ENCODE measurements around the gene SMAD9. TPM values are rescaled to one million over a fixed set of nuclear protein-coding genes. Genes with fewer than 3 reads are reported as not detected.

SMAD9 gene
- total and polyA plus RNA-seq, 2 of the 8 experiments (the other 6 are each of a cell fraction or from before 2014, with no cell fraction given), result 0.45 to 1.0 TPM

DNA sequence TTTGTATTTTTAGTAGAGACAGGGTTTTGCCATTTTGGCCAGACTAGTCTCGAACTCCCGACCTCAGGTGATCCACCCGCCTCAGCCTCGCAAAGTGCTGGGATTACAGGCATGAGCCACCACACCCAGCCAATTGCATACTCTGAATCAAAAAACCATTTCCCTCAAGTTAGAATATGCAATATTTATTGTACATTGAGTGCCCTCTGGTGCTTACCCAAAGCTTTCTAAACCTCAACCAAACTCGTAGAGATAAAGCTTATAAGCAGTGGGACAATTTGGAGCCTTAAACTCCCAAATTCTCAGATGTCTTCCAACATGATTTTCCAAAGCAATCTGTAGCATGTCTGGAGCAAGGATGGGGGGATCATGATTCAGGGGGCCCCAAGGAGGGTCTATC lies 78.6 kb downstream of the SMAD9 start:
- H3K18ac ChIP-seq (ENCODE audit: extremely low read depth, low read length), result no peak overlapping the region
- no peak overlapping the region for H2BK5ac ChIP-seq (ENCODE audit: low read depth, low read length)
- H3K79me1 ChIP-seq (ENCODE audit: low read depth, low read length), result no peaks in the 10 kb centered on the region
- H3K4me1 ChIP-seq (replicated peaks in 1 of 4; ENCODE audit: control insufficient read depth in 3 of 4, insufficient read depth in 4 of 4, low read length in 3 of 4), result peaks cover 0 to 6% (median 1%) of the 10 kb centered on the region in 4 experiments; a peak in 1 of 7 replicates
- H3K36me3 ChIP-seq (ENCODE audit: control insufficient read depth in 2 of 4, insufficient read depth in 4 of 4, low read length in 3 of 4), result no peaks in the 10 kb centered on the region
- CTCF ChIA-PET (ENCODE audit: partially characterized antibody), result interaction anchor here (0.9 to 2.9 kb wide), 15 partner anchors 9 to 494 kb away, joined by 3 to 16 read pairs (median 4); partner anchors contain the start of gene RFXAP
- no peak overlapping the region for H4K91ac ChIP-seq (replicated peaks; ENCODE audit: insufficient read length, low read length)
- H3K79me2 ChIP-seq (ENCODE audit: control insufficient read depth in 1 of 2, insufficient read depth in 2 of 2, low read length in 2 of 2), result no peaks in the 10 kb centered on the region
- no peak for DNase-seq (ENCODE audit: low read depth in 1 of 2, low spot score in 2 of 2)
- no peaks in the 10 kb centered on the region for H3K27me3 ChIP-seq (replicated peaks in 1 of 4; ENCODE audit: control insufficient read depth in 3 of 4, extremely low read depth in 1 of 4, insufficient read depth in 3 of 4, low read length in 3 of 4)
- no peak overlapping the region for H3K27ac ChIP-seq (ENCODE audit: low read depth, low read length)
- no peak overlapping the region for H3K9ac ChIP-seq (replicated peaks in 1 of 4; ENCODE audit: extremely low read depth in 1 of 4, low read depth in 3 of 4, low read length in 3 of 4)
- no peak overlapping the region for H2BK15ac ChIP-seq (ENCODE audit: low read length)
- H2BK12ac ChIP-seq (ENCODE audit: low read depth, low read length), result no peak overlapping the region
- H2BK20ac ChIP-seq (ENCODE audit: low read length), result no peak overlapping the region
- H4K20me1 ChIP-seq (replicated peaks in 1 of 2; ENCODE audit: control insufficient read depth in 1 of 2, insufficient read depth in 2 of 2, low read length in 2 of 2), result no peaks in the 10 kb centered on the region
- POLR2A ChIA-PET (ENCODE audit: partially characterized antibody), result no interaction called here
- H4K5ac ChIP-seq (ENCODE audit: insufficient read length, low read depth, low read length), result no peak overlapping the region
- no peak overlapping the region for H3K4ac ChIP-seq (replicated peaks; ENCODE audit: insufficient read length, low read depth, low read length)
- 94% methylated on average over 5 of the region's 5 CpGs; no CpG with 5 or more reads in 1 of the 2 experiments for WGBS, 2 experiments (ENCODE audit: extremely low coverage in 1 of 2, insufficient coverage in 1 of 2, insufficient read length in 1 of 2, insufficient replicate concordance in 2 of 2, low coverage in 1 of 2, low lambda C conversion rate in 2 of 2, missing lambda C conversion rate in 1 of 2)
- H3K9me3 ChIP-seq (ENCODE audit: insufficient read depth in 2 of 2, low read depth in 1 of 2, low read length in 1 of 2), result no peaks in the 10 kb centered on the region
- H2AK5ac ChIP-seq (ENCODE audit: low read depth, low read length), result no peak overlapping the region
- no peak overlapping the region for H2AFZ ChIP-seq (ENCODE audit: low read length)
- no peaks in the 10 kb centered on the region for H3K23me2 ChIP-seq (ENCODE audit: low read depth, low read length)
- H3K14ac ChIP-seq (ENCODE audit: insufficient read length), result no peak overlapping the region
- H3K23ac ChIP-seq (ENCODE audit: insufficient read length), result no peak overlapping the region
- no peak overlapping the region for H3K4me2 ChIP-seq (ENCODE audit: insufficient read depth in 1 of 2, low read depth in 2 of 2, low read length in 2 of 2)
- H4K8ac ChIP-seq (ENCODE audit: extremely low read depth, insufficient read depth, low read length), result no peak overlapping the region
- H2BK120ac ChIP-seq (replicated peaks; ENCODE audit: low read depth, low read length), result no peak overlapping the region
- no peak for FAIRE-seq
- no peak overlapping the region for H3K56ac ChIP-seq (replicated peaks; ENCODE audit: insufficient read length, low read depth, low read length)
- H3K4me3 ChIP-seq (ENCODE audit: extremely low read depth in 1 of 4, insufficient read depth in 2 of 4, low read depth in 3 of 4, low read length in 4 of 4), result no peak overlapping the region
- TF ChIP-seq BACH1 (IDR thresholded peaks at IDR 0.05; ENCODE audit: low read length) (no peak), MAX (IDR thresholded peaks at IDR 0.05) (no peak), CREB1 (IDR thresholded peaks at IDR 0.05) (no peak), TAF7 (optimal IDR thresholded peaks at IDR 0.05; ENCODE audit: borderline replicate concordance, low read depth, low read length) (no peak), TCF12 (IDR thresholded peaks at IDR 0.05; ENCODE audit: low read depth, low read length) (no peak), RNF2 (IDR thresholded peaks at IDR 0.05; ENCODE audit: borderline replicate concordance, low read depth, low read length, missing control alignments, poor library complexity, severe bottlenecking) (no peak), NANOG (IDR thresholded peaks at IDR 0.05; ENCODE audit: insufficient read depth, low read depth, low read length, poor library complexity, severe bottlenecking) (no peak), POLR2AphosphoS5 (IDR thresholded peaks at IDR 0.05; ENCODE audit: low read depth, low read length) (no peak), EZH2 (IDR thresholded peaks at IDR 0.05; ENCODE audit: low read depth, low read length, severe bottlenecking) (no peak), RFX5 (IDR thresholded peaks at IDR 0.05; ENCODE audit: borderline replicate concordance, low read depth, low read length) (no peak)
- TF ChIP-seq, protein P1, sequence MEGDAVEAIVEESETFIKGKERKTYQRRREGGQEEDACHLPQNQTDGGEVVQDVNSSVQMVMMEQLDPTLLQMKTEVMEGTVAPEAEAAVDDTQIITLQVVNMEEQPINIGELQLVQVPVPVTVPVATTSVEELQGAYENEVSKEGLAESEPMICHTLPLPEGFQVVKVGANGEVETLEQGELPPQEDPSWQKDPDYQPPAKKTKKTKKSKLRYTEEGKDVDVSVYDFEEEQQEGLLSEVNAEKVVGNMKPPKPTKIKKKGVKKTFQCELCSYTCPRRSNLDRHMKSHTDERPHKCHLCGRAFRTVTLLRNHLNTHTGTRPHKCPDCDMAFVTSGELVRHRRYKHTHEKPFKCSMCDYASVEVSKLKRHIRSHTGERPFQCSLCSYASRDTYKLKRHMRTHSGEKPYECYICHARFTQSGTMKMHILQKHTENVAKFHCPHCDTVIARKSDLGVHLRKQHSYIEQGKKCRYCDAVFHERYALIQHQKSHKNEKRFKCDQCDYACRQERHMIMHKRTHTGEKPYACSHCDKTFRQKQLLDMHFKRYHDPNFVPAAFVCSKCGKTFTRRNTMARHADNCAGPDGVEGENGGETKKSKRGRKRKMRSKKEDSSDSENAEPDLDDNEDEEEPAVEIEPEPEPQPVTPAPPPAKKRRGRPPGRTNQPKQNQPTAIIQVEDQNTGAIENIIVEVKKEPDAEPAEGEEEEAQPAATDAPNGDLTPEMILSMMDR (IDR thresholded peaks at IDR 0.05; ENCODE audit: control extremely low read depth in 1 of 3, insufficient read depth in 1 of 3, low read depth in 1 of 3, low read length in 3 of 3), result no peak
